Hepatocyte (in vitro differentiated cells): ENCODE measurements around the gene GAL. TPM values are rescaled to one million over a fixed set of nuclear protein-coding genes. Genes with fewer than 3 reads are reported as not detected.

ENCODE experiments used
- DNase-seq: peaks from one replicate; pipeline ENCODE4 v3.0.0-alpha.2; 2016; ENCODE audit warnings: low spot score
- H2AFZ ChIP-seq: fragments of 200-600 bp; sonication (generic); 2 replicates; pipeline ENCODE4 v1.6.0; 2016; ENCODE audit warnings: antibody characterized with exemption, mild to moderate bottlenecking
- H3K27ac ChIP-seq: fragments of 200-600 bp; sonication (generic); 2 replicates; pipeline ENCODE4 v1.5.1; 2016; ENCODE audit warnings: mild to moderate bottlenecking
- H3K27me3 ChIP-seq: fragments of 200-600 bp; sonication (generic); 2 replicates; pipeline ENCODE4 v1.6.1; 2016
- H3K36me3 ChIP-seq: fragments of 200-600 bp; sonication (generic); replicated peaks from 2 replicates; pipeline ENCODE4 v1.5.1; 2016; ENCODE audit warnings: low read depth; ENCODE audit not compliant: insufficient read depth
- H3K4me1 ChIP-seq: fragments of 200-600 bp; sonication (generic); 2 replicates; pipeline ENCODE4 v1.5.1; 2016; ENCODE audit warnings: mild to moderate bottlenecking, moderate library complexity; ENCODE audit not compliant: insufficient read depth
- H3K4me2 ChIP-seq: fragments of 200-600 bp; sonication (generic); 2 replicates; pipeline ENCODE4 v1.6.0; 2016
- H3K4me3 ChIP-seq: fragments of 200-600 bp; sonication (generic); 2 replicates; pipeline ENCODE4 v1.5.1; 2016; ENCODE audit warnings: mild to moderate bottlenecking
- H3K79me2 ChIP-seq: fragments of 200-600 bp; sonication (generic); 2 replicates; pipeline ENCODE4 v1.6.0; 2017; ENCODE audit warnings: mild to moderate bottlenecking
- H3K9me2 ChIP-seq: fragments of 200-600 bp; sonication (generic); replicated peaks from 2 replicates; pipeline ENCODE4 v1.6.0; 2017; ENCODE audit warnings: mild to moderate bottlenecking; ENCODE audit not compliant: insufficient read depth
- H3K9me3 ChIP-seq: fragments of 200-600 bp; sonication (generic); 2 replicates; pipeline ENCODE4 v1.5.1; 2016; ENCODE audit warnings: low read depth, mild to moderate bottlenecking
- H4K20me1 ChIP-seq: fragments of 200-600 bp; sonication (generic); 2 replicates; pipeline ENCODE4 v1.6.0; 2016; ENCODE audit warnings: mild to moderate bottlenecking; ENCODE audit not compliant: insufficient read depth, poor library complexity, severe bottlenecking
- EZH2 ChIP-seq: fragments of 200-600 bp; sonication (generic); IDR thresholded peaks from 2 replicates; pipeline ENCODE4 v1.6.1; 2016; ENCODE audit warnings: antibody characterized with exemption, mild to moderate bottlenecking, borderline replicate concordance
- EZH2phosphoT487 ChIP-seq: fragments of 200-600 bp; sonication (generic); IDR thresholded peaks from one replicate; pipeline ENCODE4 v1.6.1; 2018; ENCODE audit warnings: antibody characterized with exemption, mild to moderate bottlenecking, low read depth, moderate library complexity; ENCODE audit not compliant: unreplicated experiment, severe bottlenecking
- WGBS: methylation state at CpG from one replicate; pipeline ENCODE4 v1.1.6; 2016; ENCODE audit warnings: low lambda C conversion rate; ENCODE audit errors: missing lambda C conversion rate; 5-methylcytosine and 5-hydroxymethylcytosine counted together
- polyA plus RNA-seq: library from polyadenylated mRNA; unstranded; fragments of >200 nt; fragmentation: Nextera tagmentation; extraction: Ambion mirVana; gene quantifications from 2 replicates; pipeline ENCODE4 v1.2.1, GENCODE V29; 2016
- total RNA-seq: library from RNA; depleted of rRNA; stranded (reverse); fragments of >200 nt; gene quantifications from 2 replicates; pipeline ENCODE4 v1.2.3, GENCODE V29; 2014
- TF ChIP-seq, protein P1 (sequence below): fragments of 200-600 bp; sonication (generic); IDR thresholded peaks from 2 replicates; pipeline ENCODE4 v1.5.1; 2016; ENCODE audit warnings: antibody characterized with exemption, mild to moderate bottlenecking; ENCODE audit not compliant: poor library complexity

Gene GAL
- total and polyA plus RNA-seq, 2 experiments from 2014 or later, result 1.7 to 15.3 TPM

DNA sequence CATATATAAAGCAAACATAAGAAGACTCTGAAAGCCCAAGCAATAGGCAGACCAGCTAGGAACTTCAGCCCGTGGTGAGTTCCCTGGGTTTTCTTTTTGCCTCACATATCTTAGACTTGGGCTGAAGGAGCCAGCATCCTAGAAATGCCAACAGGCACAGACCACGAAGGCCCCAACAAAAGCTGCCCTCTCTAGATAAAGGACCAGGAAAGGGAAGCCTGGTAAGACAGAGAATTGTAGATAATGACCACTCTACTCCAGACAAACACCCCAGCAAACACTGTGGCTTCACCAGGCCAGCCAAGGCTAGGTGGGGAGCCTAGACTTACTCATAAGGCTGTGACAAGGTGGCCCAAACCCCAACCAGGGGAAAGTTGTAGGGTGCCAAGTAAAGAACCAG is 11.2 kb downstream of the GAL start:
- H4K20me1 ChIP-seq, result no peaks in the 10 kb centered on the region
- no peak overlapping the region for H2AFZ ChIP-seq
- no peak overlapping the region for H3K27ac ChIP-seq
- no peaks in the 10 kb centered on the region for H3K36me3 ChIP-seq
- H3K4me3 ChIP-seq, result no peak overlapping the region
- no peak for DNase-seq
- H3K9me2 ChIP-seq, result no peaks in the 10 kb centered on the region
- no peak overlapping the region for H3K4me2 ChIP-seq
- no peaks in the 10 kb centered on the region for H3K4me1 ChIP-seq
- H3K9me3 ChIP-seq, result no peaks in the 10 kb centered on the region
- TF ChIP-seq EZH2, result no peak
- TF ChIP-seq, protein P1, sequence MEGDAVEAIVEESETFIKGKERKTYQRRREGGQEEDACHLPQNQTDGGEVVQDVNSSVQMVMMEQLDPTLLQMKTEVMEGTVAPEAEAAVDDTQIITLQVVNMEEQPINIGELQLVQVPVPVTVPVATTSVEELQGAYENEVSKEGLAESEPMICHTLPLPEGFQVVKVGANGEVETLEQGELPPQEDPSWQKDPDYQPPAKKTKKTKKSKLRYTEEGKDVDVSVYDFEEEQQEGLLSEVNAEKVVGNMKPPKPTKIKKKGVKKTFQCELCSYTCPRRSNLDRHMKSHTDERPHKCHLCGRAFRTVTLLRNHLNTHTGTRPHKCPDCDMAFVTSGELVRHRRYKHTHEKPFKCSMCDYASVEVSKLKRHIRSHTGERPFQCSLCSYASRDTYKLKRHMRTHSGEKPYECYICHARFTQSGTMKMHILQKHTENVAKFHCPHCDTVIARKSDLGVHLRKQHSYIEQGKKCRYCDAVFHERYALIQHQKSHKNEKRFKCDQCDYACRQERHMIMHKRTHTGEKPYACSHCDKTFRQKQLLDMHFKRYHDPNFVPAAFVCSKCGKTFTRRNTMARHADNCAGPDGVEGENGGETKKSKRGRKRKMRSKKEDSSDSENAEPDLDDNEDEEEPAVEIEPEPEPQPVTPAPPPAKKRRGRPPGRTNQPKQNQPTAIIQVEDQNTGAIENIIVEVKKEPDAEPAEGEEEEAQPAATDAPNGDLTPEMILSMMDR, result no peak
- no peak for TF ChIP-seq EZH2phosphoT487
- no peaks in the 10 kb centered on the region for H3K79me2 ChIP-seq
- WGBS, result 85% methylated on average over 2 of the region's 2 CpGs
- H3K27me3 ChIP-seq, result peaks cover 9% of the 10 kb centered on the region

GRCh38 chr11:68698993-68699392 is 14.6 kb downstream of the GAL start:
- TF ChIP-seq, protein P1, result no peak
- TF ChIP-seq EZH2 (no peak), EZH2phosphoT487 (no peak)
- no peak overlapping the region for H3K27ac ChIP-seq
- H3K4me1 ChIP-seq, result no peaks in the 10 kb centered on the region
- DNase-seq, result no peak
- H3K4me3 ChIP-seq, result no peak overlapping the region
- 96% methylated on average over 2 of the region's 2 CpGs for WGBS
- peaks cover 11% of the 10 kb centered on the region for H3K27me3 ChIP-seq
- H3K9me3 ChIP-seq, result no peaks in the 10 kb centered on the region
- no peaks in the 10 kb centered on the region for H4K20me1 ChIP-seq
- H3K36me3 ChIP-seq, result no peaks in the 10 kb centered on the region
- no peaks in the 10 kb centered on the region for H3K79me2 ChIP-seq
- H3K4me2 ChIP-seq, result no peak overlapping the region
- no peaks in the 10 kb centered on the region for H3K9me2 ChIP-seq
- no peak overlapping the region for H2AFZ ChIP-seq

DNA sequence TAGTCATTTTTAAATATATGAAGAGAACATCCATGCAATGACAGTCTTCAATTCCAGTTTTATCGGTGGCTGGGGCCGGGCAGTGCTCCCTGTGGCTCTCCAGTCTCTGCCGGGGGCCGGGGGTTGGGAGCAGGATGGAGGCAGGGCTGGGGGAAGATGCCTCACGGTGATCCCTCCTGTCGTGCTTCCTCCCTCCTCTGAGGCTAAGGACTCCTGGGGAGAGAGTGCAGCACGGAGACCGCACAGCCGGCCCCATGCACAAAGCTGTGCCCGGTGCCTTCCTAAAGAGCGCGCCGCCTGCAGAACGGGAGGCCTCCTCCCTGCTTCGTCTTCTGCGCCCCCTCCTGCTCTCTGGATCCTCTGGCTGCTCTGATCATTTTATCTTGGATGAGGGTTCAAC is 20.5 kb downstream of the GAL start:
- H2AFZ ChIP-seq, result no peak overlapping the region
- H3K4me3 ChIP-seq, result no peak overlapping the region
- DNase-seq, result no peak
- WGBS, result 19% methylated on average over 16 of the region's 16 CpGs
- H3K79me2 ChIP-seq, result no peaks in the 10 kb centered on the region
- H3K36me3 ChIP-seq, result no peaks in the 10 kb centered on the region
- H3K27ac ChIP-seq, result no peak overlapping the region
- no peaks in the 10 kb centered on the region for H3K9me3 ChIP-seq
- no peaks in the 10 kb centered on the region for H3K9me2 ChIP-seq
- TF ChIP-seq, protein P1, result no peak
- TF ChIP-seq EZH2, result no peak
- TF ChIP-seq EZH2phosphoT487, result no peak
- peak overlapping the region; percentile 14 for H3K4me2 ChIP-seq
- no peaks in the 10 kb centered on the region for H4K20me1 ChIP-seq
- peaks cover 14% of the 10 kb centered on the region for H3K27me3 ChIP-seq
- no peaks in the 10 kb centered on the region for H3K4me1 ChIP-seq

GRCh38 chr11:68707527-68707926 is 23.2 kb downstream of the GAL start:
- no peak for TF ChIP-seq EZH2
- TF ChIP-seq, protein P1, result no peak
- no peak for TF ChIP-seq EZH2phosphoT487
- Histone ChIP-seq H3K79me2 (no peaks in the 10 kb centered on the region), H4K20me1 (no peaks in the 10 kb centered on the region), H3K27ac (no peak overlapping the region), H3K9me2 (no peaks in the 10 kb centered on the region), H3K9me3 (no peaks in the 10 kb centered on the region), H2AFZ (no peak overlapping the region), H3K4me1 (no peaks in the 10 kb centered on the region), H3K27me3 (peaks cover 17% of the 10 kb centered on the region), H3K4me2 (no peak overlapping the region), H3K36me3 (no peaks in the 10 kb centered on the region), H3K4me3 (no peak overlapping the region)
- WGBS, result 84% methylated on average over 7 of the region's 7 CpGs
- no peak for DNase-seq
